ENCODE data around the gene RBM28.

The RBM28 gene

GRCh38 chr7:128266529-128266882 is 77.2 kb downstream of the RBM28 start:
- DNase-seq (ENCODE audit: insufficient read length, low spot score), result no peak
- FAIRE-seq, result peak; percentile 16
- TF ChIP-seq CTCF (IDR thresholded peaks at IDR 0.05; ENCODE audit: insufficient read depth, missing control alignments), result no peak

GRCh38 chr7:128265906-128266300 is 77.8 kb downstream of the RBM28 start:
- TF ChIP-seq CTCF (IDR thresholded peaks at IDR 0.05; ENCODE audit: insufficient read depth, missing control alignments), result no peak
- FAIRE-seq, result no peak
- no peak for DNase-seq (ENCODE audit: insufficient read length, low spot score)

GRCh38 chr7:128265156-128265905 is 78.4 kb downstream of the RBM28 start:
- FAIRE-seq (no peak), DNase-seq (ENCODE audit: insufficient read length, low spot score) (no peak)
- TF ChIP-seq CTCF (IDR thresholded peaks at IDR 0.05; ENCODE audit: insufficient read depth, missing control alignments), result no peak

DNA sequence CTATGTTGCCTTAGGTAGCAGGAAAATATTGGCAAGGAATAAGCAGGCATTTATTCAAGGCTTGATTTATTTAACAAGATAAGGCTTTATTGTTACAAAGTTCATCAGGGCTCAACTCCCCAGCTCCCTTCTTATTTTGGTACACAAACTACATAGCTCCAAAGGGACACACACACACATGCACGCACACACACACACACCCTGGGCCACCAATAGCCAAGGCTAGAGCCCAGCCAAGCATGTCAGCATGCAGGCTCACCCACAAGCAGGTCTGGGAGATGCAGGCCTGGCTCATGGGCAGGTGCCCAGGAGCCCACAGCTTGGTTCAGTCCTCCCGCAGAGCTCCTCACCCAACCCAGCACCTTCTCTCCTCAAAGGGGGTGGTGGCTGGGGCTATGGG is 79.2 kb downstream of the RBM28 start:
- FAIRE-seq (no peak), DNase-seq (ENCODE audit: insufficient read length, low spot score) (no peak)

GRCh38 chr7:128263420-128263819 is 80.3 kb downstream of the RBM28 start:
- FAIRE-seq, result no peak
- DNase-seq (ENCODE audit: insufficient read length, low spot score), result no peak
- TF ChIP-seq CTCF (IDR thresholded peaks at IDR 0.05; ENCODE audit: insufficient read depth, missing control alignments), result no peak

More for the DNA sequence above, 79.2 kb downstream of the RBM28 start:
- no peak for TF ChIP-seq CTCF (IDR thresholded peaks at IDR 0.05; ENCODE audit: insufficient read depth, missing control alignments)

DNA sequence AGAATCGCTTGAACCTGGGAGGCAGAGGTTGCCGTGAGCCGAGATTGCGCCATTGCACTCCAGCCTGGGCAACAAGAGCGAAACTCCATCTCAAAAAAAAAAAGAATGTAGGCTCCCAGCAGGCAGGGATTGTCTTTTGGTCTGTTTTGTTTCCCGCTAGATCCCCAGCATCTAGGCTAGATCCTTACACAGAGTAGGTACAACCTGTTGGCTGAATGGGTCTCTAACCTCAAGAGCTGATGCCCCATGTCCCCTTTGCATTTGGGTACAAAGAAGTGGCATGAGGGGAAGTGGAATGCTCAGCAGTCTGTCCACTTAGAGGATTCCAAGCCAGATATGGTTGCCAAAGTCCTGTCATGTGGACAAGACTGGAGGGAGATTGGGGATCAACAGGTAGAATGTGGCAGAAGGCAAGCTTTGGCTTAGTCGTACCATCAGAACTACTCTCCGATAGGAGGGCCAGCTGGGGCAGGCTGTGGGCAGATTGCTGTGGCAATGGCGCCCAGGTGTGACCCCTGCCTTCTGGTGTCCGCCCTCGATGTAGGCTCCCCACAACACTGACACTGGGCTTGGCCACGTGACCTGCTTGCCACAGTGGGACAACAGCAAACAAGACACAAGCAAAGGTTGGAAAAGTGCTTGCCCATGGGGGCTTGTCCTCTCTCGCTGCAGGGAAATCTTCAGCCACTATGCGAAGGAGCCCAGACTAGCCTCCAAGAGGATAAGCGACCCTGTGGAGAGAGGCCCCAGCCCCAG is 81.3 kb downstream of the RBM28 start:
- DNase-seq (ENCODE audit: insufficient read length, low spot score) (no peak), FAIRE-seq (no peak)
- no peak for TF ChIP-seq CTCF (IDR thresholded peaks at IDR 0.05; ENCODE audit: insufficient read depth, missing control alignments)
